ENCODE results near the gene ATP6V1G3. TPM values are rescaled to one million over a fixed set of nuclear protein-coding genes. Genes with fewer than 3 reads are reported as not detected.

ATP6V1G3 gene
- total RNA-seq, 3 donors from 2014 or later (not counting 1 experiment from before 2014, with no cell fraction given): not detected

DNA sequence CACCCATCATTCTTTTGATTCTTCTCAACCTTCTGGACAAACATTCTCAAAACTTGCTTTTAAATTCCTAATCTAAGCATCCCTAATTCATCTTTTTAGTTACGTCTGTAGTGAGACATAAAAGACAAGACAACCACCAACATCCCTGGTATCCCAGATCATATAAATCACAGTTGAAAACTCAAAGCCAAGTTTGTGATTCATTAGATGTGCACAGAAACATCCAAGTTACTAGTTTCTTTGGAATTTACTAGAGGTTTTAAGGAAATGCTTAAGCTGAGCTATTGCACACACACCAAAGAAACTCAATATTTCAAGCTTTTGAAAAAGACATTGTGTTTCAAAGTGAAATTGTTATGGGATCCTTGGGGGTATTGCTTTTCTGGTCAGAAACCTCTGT lies 47.6 kb downstream of the ATP6V1G3 start:
- DNase-seq (no peak), ATAC-seq (no peak)
- Histone ChIP-seq H3K9me3 (ENCODE audit: control insufficient read depth, insufficient read depth, low read length) (no peaks in the 10 kb centered on the region), H3K27me3 (ENCODE audit: control insufficient read depth, insufficient read depth, low read length) (no peaks in the 10 kb centered on the region), H3K27ac (ENCODE audit: low read length) (no peak overlapping the region), H3K4me1 (ENCODE audit: control insufficient read depth, insufficient read depth, low read length) (peaks cover 7% of the 10 kb centered on the region), H3K36me3 (ENCODE audit: control insufficient read depth, insufficient read depth, low read length) (no peaks in the 10 kb centered on the region), H3K4me3 (ENCODE audit: low read length) (no peak overlapping the region)
- peaks cover 14 to 20% of the 10 kb centered on the region in 2 donors for H3K4me1 Mint-ChIP-seq
- H3K9me3 Mint-ChIP-seq: no peaks in the 10 kb centered on the region
- no peaks in the 10 kb centered on the region for H3K36me3 Mint-ChIP-seq
- no peak overlapping the region for H3K27ac Mint-ChIP-seq
- intact Hi-C loops (cut with micrococcal nuclease): no loop called here
- WGBS (ENCODE audit: insufficient coverage): 100% methylated on average over 1 of the region's 1 CpG
- H3K27me3 Mint-ChIP-seq (ENCODE audit: low read depth in 2 of 2): no peaks in the 10 kb centered on the region
- H3K4me3 Mint-ChIP-seq: no peak overlapping the region
- TF ChIP-seq, protein P1, sequence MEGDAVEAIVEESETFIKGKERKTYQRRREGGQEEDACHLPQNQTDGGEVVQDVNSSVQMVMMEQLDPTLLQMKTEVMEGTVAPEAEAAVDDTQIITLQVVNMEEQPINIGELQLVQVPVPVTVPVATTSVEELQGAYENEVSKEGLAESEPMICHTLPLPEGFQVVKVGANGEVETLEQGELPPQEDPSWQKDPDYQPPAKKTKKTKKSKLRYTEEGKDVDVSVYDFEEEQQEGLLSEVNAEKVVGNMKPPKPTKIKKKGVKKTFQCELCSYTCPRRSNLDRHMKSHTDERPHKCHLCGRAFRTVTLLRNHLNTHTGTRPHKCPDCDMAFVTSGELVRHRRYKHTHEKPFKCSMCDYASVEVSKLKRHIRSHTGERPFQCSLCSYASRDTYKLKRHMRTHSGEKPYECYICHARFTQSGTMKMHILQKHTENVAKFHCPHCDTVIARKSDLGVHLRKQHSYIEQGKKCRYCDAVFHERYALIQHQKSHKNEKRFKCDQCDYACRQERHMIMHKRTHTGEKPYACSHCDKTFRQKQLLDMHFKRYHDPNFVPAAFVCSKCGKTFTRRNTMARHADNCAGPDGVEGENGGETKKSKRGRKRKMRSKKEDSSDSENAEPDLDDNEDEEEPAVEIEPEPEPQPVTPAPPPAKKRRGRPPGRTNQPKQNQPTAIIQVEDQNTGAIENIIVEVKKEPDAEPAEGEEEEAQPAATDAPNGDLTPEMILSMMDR (IDR thresholded peaks at IDR 0.05): no peak

DNA sequence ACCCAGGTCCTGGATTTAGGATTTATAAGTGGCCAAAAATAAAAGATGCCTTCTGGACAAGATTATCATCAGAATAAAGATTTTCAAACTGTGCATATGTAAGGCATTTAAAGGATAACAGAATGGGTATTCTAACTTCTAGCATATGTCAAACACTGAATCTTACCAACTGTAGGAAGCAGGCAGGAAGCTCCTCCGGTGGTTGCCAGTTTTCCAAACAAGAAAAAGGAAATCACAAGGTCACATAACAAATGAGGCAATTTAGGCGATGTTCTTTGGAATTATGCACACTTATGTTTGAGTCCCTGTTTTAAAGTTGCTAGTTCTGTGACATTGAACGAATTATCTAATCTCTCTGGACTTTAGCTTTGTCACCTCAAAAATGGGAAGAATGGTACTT lies 48.9 kb downstream of the ATP6V1G3 start:
- TF ChIP-seq, protein P1 (IDR thresholded peaks at IDR 0.05): no peak
- no peak overlapping the region for H3K27ac Mint-ChIP-seq
- H3K9me3 ChIP-seq (ENCODE audit: control insufficient read depth, insufficient read depth, low read length): no peaks in the 10 kb centered on the region
- no peaks in the 10 kb centered on the region for H3K9me3 Mint-ChIP-seq
- no peaks in the 10 kb centered on the region for H3K4me1 ChIP-seq (ENCODE audit: control insufficient read depth, insufficient read depth, low read length)
- 82% methylated on average over 3 of the region's 3 CpGs for WGBS (ENCODE audit: insufficient coverage)
- no peak overlapping the region for H3K27ac ChIP-seq (ENCODE audit: low read length)
- no peaks in the 10 kb centered on the region for H3K36me3 ChIP-seq (ENCODE audit: control insufficient read depth, insufficient read depth, low read length)
- intact Hi-C loops (cut with micrococcal nuclease): no loop called here
- H3K27me3 Mint-ChIP-seq (ENCODE audit: low read depth in 2 of 2): no peaks in the 10 kb centered on the region
- H3K36me3 Mint-ChIP-seq: no peaks in the 10 kb centered on the region
- DNase-seq: no peak
- H3K4me3 ChIP-seq (ENCODE audit: low read length): no peak overlapping the region
- no peaks in the 10 kb centered on the region for H3K27me3 ChIP-seq (ENCODE audit: control insufficient read depth, insufficient read depth, low read length)
- ATAC-seq: no peak
- H3K4me3 Mint-ChIP-seq: no peak overlapping the region
- peaks cover 5 to 10% of the 10 kb centered on the region in 2 donors for H3K4me1 Mint-ChIP-seq

DNA sequence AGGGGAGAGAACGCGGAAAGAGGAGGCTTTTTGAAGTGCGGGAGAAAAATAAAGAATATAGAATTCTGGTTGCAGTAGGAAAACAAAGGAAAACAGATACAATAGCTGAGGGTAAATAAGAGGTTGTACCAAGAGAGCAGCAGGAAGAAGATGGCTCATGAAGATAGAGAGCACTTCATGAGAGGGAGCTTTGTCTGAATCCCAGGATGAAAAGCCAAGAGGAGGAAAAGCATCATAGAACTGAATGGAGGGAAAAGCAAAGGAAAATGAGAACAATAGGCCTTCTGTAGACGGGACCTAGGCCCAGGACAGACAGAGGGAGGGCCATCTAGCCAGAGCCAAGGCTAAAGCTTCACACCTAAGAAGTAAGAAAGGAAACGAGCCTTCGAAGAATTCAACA lies 49.5 kb downstream of the ATP6V1G3 start:
- whole genome bisulfite sequencing (ENCODE audit: insufficient coverage): 99% methylated on average over 4 of the region's 6 CpGs
- Histone ChIP-seq H3K9me3 (ENCODE audit: control insufficient read depth, insufficient read depth, low read length) (no peaks in the 10 kb centered on the region), H3K27me3 (ENCODE audit: control insufficient read depth, insufficient read depth, low read length) (no peaks in the 10 kb centered on the region), H3K4me1 (ENCODE audit: control insufficient read depth, insufficient read depth, low read length) (no peaks in the 10 kb centered on the region), H3K36me3 (ENCODE audit: control insufficient read depth, insufficient read depth, low read length) (no peaks in the 10 kb centered on the region), H3K4me3 (ENCODE audit: low read length) (no peak overlapping the region), H3K27ac (ENCODE audit: low read length) (no peak overlapping the region)
- Mint-ChIP-seq H3K4me1 (peaks cover 5 to 10% of the 10 kb centered on the region in 2 donors), H3K27me3 (ENCODE audit: low read depth in 2 of 2) (no peaks in the 10 kb centered on the region), H3K9me3 (no peaks in the 10 kb centered on the region), H3K27ac (no peak overlapping the region), H3K36me3 (no peaks in the 10 kb centered on the region), H3K4me3 (no peak overlapping the region)
- TF ChIP-seq, protein P1 (IDR thresholded peaks at IDR 0.05): no peak
- DNase-seq (no peak), ATAC-seq (no peak)
- intact Hi-C loops (cut with micrococcal nuclease): no loop called here

DNA sequence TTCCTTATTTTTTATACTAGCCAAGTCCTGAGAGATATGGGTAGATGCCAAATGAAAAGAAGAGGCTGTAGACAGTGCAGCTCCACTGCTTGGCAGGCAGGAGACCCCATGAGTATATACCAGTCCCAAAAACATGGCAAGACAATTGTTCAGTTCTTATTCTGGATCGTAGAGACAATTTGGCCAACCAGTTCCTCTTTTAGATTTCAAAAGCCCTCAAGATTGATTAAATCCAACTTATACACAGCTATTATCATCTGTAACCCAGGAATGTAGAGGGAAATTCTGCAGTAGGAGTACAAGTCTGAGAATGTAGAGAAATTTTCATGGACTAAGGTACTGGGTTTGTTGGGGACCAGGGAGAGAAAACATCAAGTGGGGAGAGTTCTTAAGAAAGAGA lies 50.3 kb downstream of the ATP6V1G3 start:
- 80% methylated on average over 1 of the region's 1 CpG for WGBS (ENCODE audit: insufficient coverage)
- no peaks in the 10 kb centered on the region for H3K9me3 ChIP-seq (ENCODE audit: control insufficient read depth, insufficient read depth, low read length)
- Mint-ChIP-seq H3K4me3 (no peak overlapping the region), H3K4me1 (peaks cover 5 to 10% of the 10 kb centered on the region in 2 donors), H3K36me3 (no peaks in the 10 kb centered on the region), H3K27me3 (ENCODE audit: low read depth in 2 of 2) (no peaks in the 10 kb centered on the region), H3K27ac (no peak overlapping the region), H3K9me3 (no peaks in the 10 kb centered on the region)
- no peak overlapping the region for H3K27ac ChIP-seq (ENCODE audit: low read length)
- TF ChIP-seq, protein P1 (IDR thresholded peaks at IDR 0.05): no peak
- intact Hi-C loops (cut with micrococcal nuclease): no loop called here
- no peaks in the 10 kb centered on the region for H3K4me1 ChIP-seq (ENCODE audit: control insufficient read depth, insufficient read depth, low read length)
- DNase-seq: no peak
- H3K36me3 ChIP-seq (ENCODE audit: control insufficient read depth, insufficient read depth, low read length): no peaks in the 10 kb centered on the region
- no peaks in the 10 kb centered on the region for H3K27me3 ChIP-seq (ENCODE audit: control insufficient read depth, insufficient read depth, low read length)
- no peak overlapping the region for H3K4me3 ChIP-seq (ENCODE audit: low read length)
- ATAC-seq: no peak

Data from natural killer cell (primary cell).